H1 (cell line): Measurements from ENCODE around the gene IGSF23. TPM values are rescaled to one million over a fixed set of nuclear protein-coding genes. Genes with fewer than 3 reads are reported as not detected.

Experiments
- CTCF ChIA-PET: fragments of 300-600 bp; sonication (Branson Sonifier 250); formaldehyde crosslinking; loops from one replicate; lab custom pipeline; 2021; ENCODE audit not compliant: partially characterized antibody; lab: Charles Lee
- POLR2A ChIA-PET: fragments of 300-600 bp; sonication (Branson Sonifier 250); formaldehyde crosslinking; loops from one replicate; lab custom pipeline; 2021; ENCODE audit warnings: inconsistent platforms; ENCODE audit not compliant: partially characterized antibody; lab: Charles Lee
- DNase-seq, 2 experiments: peaks; one replicate each; pipeline versions ENCODE4 v3.0.0 to v3.0.0-alpha.2; 2010 to 2022; ENCODE audit warnings: low spot score in 2 of 2, low read depth in 1 of 2, mixed read lengths in 1 of 2
- FAIRE-seq: peaks from 2 replicates; lab custom pipeline; 2011; peaks lifted over from hg19 to GRCh38; lab: Jason Lieb, UNC
- H2AFZ ChIP-seq: 2 replicates; pipeline ENCODE4 v1.8.1; 2012; ENCODE audit warnings: low read length, inconsistent platforms
- H2AK5ac ChIP-seq: 2 replicates; pipeline ENCODE4 v1.6.1; 2013; ENCODE audit warnings: low read depth, low read length
- H2BK120ac ChIP-seq: replicated peaks from 2 replicates; pipeline ENCODE3; 2013; ENCODE audit warnings: low read depth, low read length, inconsistent platforms
- H2BK12ac ChIP-seq: 2 replicates; pipeline ENCODE4 v1.6.1; 2013; ENCODE audit warnings: low read depth, low read length
- H2BK15ac ChIP-seq: 2 replicates; pipeline ENCODE4 v1.6.1; 2013; ENCODE audit warnings: low read length
- H2BK20ac ChIP-seq: 2 replicates; pipeline ENCODE4 v1.6.1; 2013; ENCODE audit warnings: low read length
- H2BK5ac ChIP-seq: 2 replicates; pipeline ENCODE4 v1.6.1; 2013; ENCODE audit warnings: low read depth, low read length
- H3K14ac ChIP-seq: 2 replicates; pipeline ENCODE4 v1.6.1; 2013; ENCODE audit warnings: inconsistent platforms; ENCODE audit not compliant: insufficient read length
- H3K18ac ChIP-seq: 2 replicates; pipeline ENCODE4 v1.6.1; 2013; ENCODE audit warnings: low read length; ENCODE audit errors: extremely low read depth
- H3K23ac ChIP-seq: 2 replicates; pipeline ENCODE4 v1.6.1; 2013; ENCODE audit warnings: inconsistent platforms; ENCODE audit not compliant: insufficient read length
- H3K23me2 ChIP-seq: 2 replicates; pipeline ENCODE4 v1.6.1; 2013; ENCODE audit warnings: low read depth, low read length
- H3K27ac ChIP-seq: 2 replicates; pipeline ENCODE4 v1.6.1; 2011; ENCODE audit warnings: low read depth, low read length, inconsistent platforms
- H3K27me3 ChIP-seq, 4 experiments: replicated peaks in 1 of 4; 1 replicate in 1 of 4; 2 replicates in 3 of 4; pipeline versions ENCODE4 v1.6.1 to v1.8.1; 2011 to 2013; ENCODE audit warnings: low read length in 3 of 4, mild to moderate bottlenecking in 3 of 4, inconsistent platforms in 2 of 4, mixed read lengths in 2 of 4, moderate library complexity in 1 of 4; ENCODE audit not compliant: control insufficient read depth in 3 of 4, insufficient read depth in 3 of 4; ENCODE audit errors: extremely low read depth in 1 of 4
- H3K36me3 ChIP-seq, 4 experiments: 2 replicates each; pipeline versions ENCODE4 v1.6.1 to v1.8.1; 2011 to 2013; ENCODE audit warnings: mild to moderate bottlenecking in 4 of 4, low read length in 3 of 4, moderate library complexity in 2 of 4, control low read depth in 1 of 4, inconsistent platforms in 1 of 4; ENCODE audit not compliant: insufficient read depth in 4 of 4, control insufficient read depth in 2 of 4
- H3K4ac ChIP-seq: replicated peaks from 2 replicates; pipeline ENCODE3; 2013; ENCODE audit warnings: low read length, low read depth, mixed read lengths, inconsistent platforms; ENCODE audit not compliant: insufficient read length
- H3K4me1 ChIP-seq, 4 experiments: replicated peaks in 1 of 4; 1 replicate in 1 of 4; 2 replicates in 3 of 4; pipeline versions ENCODE4 v1.6.1 to v1.8.1; 2011 to 2013; ENCODE audit warnings: low read length in 3 of 4, inconsistent platforms in 2 of 4, mixed read lengths in 1 of 4; ENCODE audit not compliant: insufficient read depth in 4 of 4, control insufficient read depth in 3 of 4
- H3K4me2 ChIP-seq, 2 experiments: 2 replicates each; pipeline versions ENCODE4 v1.6.1 to v1.8.1; 2011 to 2013; ENCODE audit warnings: low read depth in 2 of 2, low read length in 2 of 2, control low read depth in 1 of 2, inconsistent platforms in 1 of 2, mild to moderate bottlenecking in 1 of 2; ENCODE audit not compliant: insufficient read depth in 1 of 2
- H3K4me3 ChIP-seq, 4 experiments: fragments of 200-600, 300-600 bp in 1 of 4; sonication (generic), shearing (Covaris generic), sonication (Bioruptor Twin) in 1 of 4; 2 replicates each; pipeline versions ENCODE4 v1.5.1 to v1.8.1; 2011 to 2016; ENCODE audit warnings: low read length in 4 of 4, low read depth in 3 of 4, control low read depth in 2 of 4, inconsistent platforms in 2 of 4, mild to moderate bottlenecking in 2 of 4, mixed read lengths in 1 of 4, moderate library complexity in 1 of 4; ENCODE audit not compliant: insufficient read depth in 2 of 4; ENCODE audit errors: extremely low read depth in 1 of 4
- H3K56ac ChIP-seq: replicated peaks from 2 replicates; pipeline ENCODE3; 2013; ENCODE audit warnings: low read depth, mild to moderate bottlenecking, mixed read lengths, low read length, inconsistent platforms; ENCODE audit not compliant: insufficient read length
- H3K79me1 ChIP-seq: 2 replicates; pipeline ENCODE4 v1.6.1; 2013; ENCODE audit warnings: low read depth, low read length, control low read depth
- H3K79me2 ChIP-seq, 2 experiments: 2 replicates each; pipeline versions ENCODE4 v1.6.1 to v1.8.1; 2012 to 2013; ENCODE audit warnings: low read length in 2 of 2, mild to moderate bottlenecking in 2 of 2, inconsistent platforms in 1 of 2; ENCODE audit not compliant: insufficient read depth in 2 of 2, control insufficient read depth in 1 of 2
- H3K9ac ChIP-seq, 4 experiments: replicated peaks in 1 of 4; 1 replicate in 1 of 4; 2 replicates in 3 of 4; pipeline versions ENCODE4 v1.6.1 to v1.8.1; 2011 to 2013; ENCODE audit warnings: low read depth in 3 of 4, low read length in 3 of 4, control low read depth in 2 of 4, mild to moderate bottlenecking in 2 of 4, moderate library complexity in 2 of 4, inconsistent platforms in 1 of 4; ENCODE audit errors: extremely low read depth in 1 of 4
- H3K9me3 ChIP-seq, 2 experiments: 2 replicates each; pipeline versions ENCODE4 v1.6.1 to v1.8.1; 2012 to 2013; ENCODE audit warnings: mild to moderate bottlenecking in 2 of 2, moderate library complexity in 2 of 2, control low read depth in 1 of 2, inconsistent platforms in 1 of 2, low read depth in 1 of 2, low read length in 1 of 2, mixed read lengths in 1 of 2; ENCODE audit not compliant: insufficient read depth in 2 of 2
- H4K20me1 ChIP-seq, 2 experiments: replicated peaks in 1 of 2; 2 replicates each; pipeline versions ENCODE3 to v1.8.1; 2011 to 2013; ENCODE audit warnings: inconsistent platforms in 2 of 2, low read length in 2 of 2, mild to moderate bottlenecking in 1 of 2; ENCODE audit not compliant: insufficient read depth in 2 of 2, control insufficient read depth in 1 of 2
- H4K5ac ChIP-seq: 2 replicates; pipeline ENCODE4 v1.6.1; 2013; ENCODE audit warnings: low read length, low read depth, mixed read lengths, inconsistent platforms; ENCODE audit not compliant: insufficient read length
- H4K8ac ChIP-seq: 2 replicates; pipeline ENCODE4 v1.8.0; 2013; ENCODE audit warnings: mild to moderate bottlenecking, moderate library complexity, low read length, inconsistent platforms; ENCODE audit not compliant: insufficient read depth; ENCODE audit errors: extremely low read depth
- H4K91ac ChIP-seq: replicated peaks from 2 replicates; pipeline ENCODE3; 2013; ENCODE audit warnings: low read length, mixed read lengths, inconsistent platforms; ENCODE audit not compliant: insufficient read length
- ATF2 ChIP-seq: IDR thresholded peaks from 2 replicates; pipeline ENCODE4 v1.6.1; 2012; ENCODE audit warnings: low read length, inconsistent platforms
- CEBPB ChIP-seq: IDR thresholded peaks from 2 replicates; pipeline ENCODE4 v1.6.1; 2012; ENCODE audit warnings: low read depth, low read length
- FOSL1 ChIP-seq: IDR thresholded peaks from 2 replicates; pipeline ENCODE4 v1.6.1; 2011; ENCODE audit warnings: mild to moderate bottlenecking, low read depth, low read length, moderate library complexity; ENCODE audit not compliant: insufficient read depth
- JUN ChIP-seq: IDR thresholded peaks from 2 replicates; pipeline ENCODE4 v1.6.1; 2011; ENCODE audit warnings: low read depth, mild to moderate bottlenecking, improper control_type of control experiment, low read length
- MAX ChIP-seq: IDR thresholded peaks from 2 replicates; pipeline ENCODE4 v1.6.1; 2012; ENCODE audit warnings: inconsistent platforms
- TCF12 ChIP-seq: IDR thresholded peaks from 2 replicates; pipeline ENCODE4 v1.6.1; 2011; ENCODE audit warnings: low read depth, mild to moderate bottlenecking, low read length
- WGBS, 2 experiments: shearing (Covaris generic) in 1 of 2; methylation state at CpG; one replicate each; pipeline versions ENCODE4 v1.1.6 to v1.1.7; 2013 to 2015; ENCODE audit warnings: low lambda C conversion rate in 2 of 2, mixed read lengths in 2 of 2, inconsistent platforms in 1 of 2, low coverage in 1 of 2, missing lambda C conversion rate in 1 of 2; ENCODE audit not compliant: insufficient replicate concordance in 2 of 2, insufficient coverage in 1 of 2, insufficient read length in 1 of 2; ENCODE audit errors: extremely low coverage in 1 of 2, missing lambda C conversion rate in 1 of 2; 5-methylcytosine and 5-hydroxymethylcytosine counted together
- polyA plus RNA-seq, 7 experiments: library from polyadenylated mRNA; depleted of rRNA in 3 of 7; stranded (reverse) in 5 of 7; unstranded in 2 of 7; fragments of >200 nt in 5 of 7; fragments of 200-250 nt in 2 of 7; gene quantifications; 1 replicate in 5 of 7; 2 replicates in 1 of 7; 4 replicates in 1 of 7; pipeline versions ENCODE4 v1.2.1 to v1.2.3, GENCODE V29; 2011 to 2013; ENCODE audit warnings: missing spikeins in 2 of 7, mixed read lengths in 2 of 7
- total RNA-seq: library from RNA; stranded (reverse); fragmentation: NEBNext Ultra II Directional; extraction: Animal tissue kit (Norgen Biotek cat#: 25700); gene quantifications from 2 replicates; pipeline ENCODE4 v1.2.1, GENCODE V29; 2021

IGSF23 gene
- total and polyA plus RNA-seq, 2 of the 8 experiments (the other 6 are each of a cell fraction or from before 2014, with no cell fraction given) = not detected

GRCh38 chr19:44572581-44572900, 40.8 kb upstream of the IGSF23 start:
- no peak for DNase-seq
- Histone ChIP-seq H3K14ac (no peak overlapping the region), H3K9me3 (no peaks in the 10 kb centered on the region), H3K27ac (no peak overlapping the region), H3K36me3 (no peaks in the 10 kb centered on the region), H3K27me3 (no peaks in the 10 kb centered on the region), H4K5ac (no peak overlapping the region), H2AFZ (no peak overlapping the region), H3K4ac (no peak overlapping the region), H2BK120ac (no peak overlapping the region), H2BK12ac (no peak overlapping the region), H3K4me2 (no peak overlapping the region), H3K79me2 (no peaks in the 10 kb centered on the region), H2AK5ac (no peak overlapping the region), H3K56ac (no peak overlapping the region), H3K18ac (no peak overlapping the region), H4K91ac (no peak overlapping the region), H3K4me3 (no peak overlapping the region), H4K20me1 (no peaks in the 10 kb centered on the region), H3K23me2 (no peaks in the 10 kb centered on the region), H4K8ac (no peak overlapping the region), H3K9ac (no peak overlapping the region), H3K23ac (no peak overlapping the region), H3K79me1 (no peaks in the 10 kb centered on the region), H2BK20ac (no peak overlapping the region), H2BK5ac (no peak overlapping the region), H2BK15ac (no peak overlapping the region), H3K4me1 (no peaks in the 10 kb centered on the region)
- FAIRE-seq = no peak
- ChIA-PET CTCF (interaction anchor here (1.3 to 3.3 kb wide), 6 partner anchors 12 to 250 kb away, joined by 3 to 126 read pairs (median 9); no protein-coding TSS in a partner anchor), POLR2A (no interaction called here)
- TF ChIP-seq CEBPB = no peak
- no peak for TF ChIP-seq MAX
- TF ChIP-seq FOSL1 = no peak
- no peak for TF ChIP-seq TCF12
- TF ChIP-seq ATF2 = no peak
- TF ChIP-seq JUN = no peak
- 91% methylated on average over 4 of the region's 4 CpGs; no CpG with 5 or more reads in 1 of the 2 experiments for whole genome bisulfite sequencing, 2 experiments
